T-helper 1 cell treated with Interleukin-12 subunit alpha and Interleukin-12 subunit beta and Interleukin-4 antibody, amounts not matched to agents 30 μg/mL and 1 μg/mL, for 36 hours (primary cell): ENCODE data around the gene SLC17A3.

ENCODE experiments used
- H3K27ac Mint-ChIP-seq: one replicate; pipeline ENCODE4 v1.8.0; 2021; ENCODE audit warnings: mild to moderate bottlenecking, mixed read lengths
- H3K27me3 Mint-ChIP-seq: one replicate; pipeline ENCODE4 v1.8.0; 2021; ENCODE audit warnings: low read depth, mixed read lengths
- H3K36me3 Mint-ChIP-seq: one replicate; pipeline ENCODE4 v1.8.0; 2021; ENCODE audit warnings: low read depth, mixed read lengths
- H3K4me1 Mint-ChIP-seq: one replicate; pipeline ENCODE4 v1.8.0; 2021; ENCODE audit warnings: low read depth, mixed read lengths
- H3K4me3 Mint-ChIP-seq: one replicate; pipeline ENCODE4 v1.8.0; 2021; ENCODE audit warnings: mild to moderate bottlenecking, moderate library complexity, mixed read lengths
- H3K9me3 Mint-ChIP-seq: one replicate; pipeline ENCODE4 v1.8.0; 2021; ENCODE audit warnings: mixed read lengths

SLC17A3 gene

GRCh38 chr6:25875926-25876602 is 2.0 kb upstream of the SLC17A3 start:
- no peak overlapping the region for H3K4me3 Mint-ChIP-seq
- H3K4me1 Mint-ChIP-seq, result peaks cover 28% of the 10 kb centered on the region
- H3K9me3 Mint-ChIP-seq, result no peaks in the 10 kb centered on the region
- no peaks in the 10 kb centered on the region for H3K36me3 Mint-ChIP-seq
- H3K27me3 Mint-ChIP-seq, result no peaks in the 10 kb centered on the region
- no peak overlapping the region for H3K27ac Mint-ChIP-seq

DNA sequence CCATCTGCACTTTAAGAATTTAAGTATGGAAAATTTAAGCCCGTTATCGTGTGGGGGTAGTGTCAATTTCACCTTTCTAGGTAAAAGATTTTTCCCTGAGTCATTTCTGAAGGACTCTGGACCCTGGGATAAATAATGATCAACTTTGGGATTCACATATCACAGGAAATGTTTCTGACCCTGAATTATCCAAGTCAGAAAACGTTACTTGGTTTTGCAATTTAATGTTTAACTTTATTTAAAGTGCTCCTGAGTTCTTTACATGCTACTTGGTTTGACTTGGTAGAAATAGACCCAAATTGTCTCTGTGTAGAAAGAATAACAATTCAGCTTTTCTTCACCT is 1.5 kb upstream of the SLC17A3 start:
- no peak overlapping the region for H3K27ac Mint-ChIP-seq
- H3K4me1 Mint-ChIP-seq, result peaks cover 28% of the 10 kb centered on the region
- no peaks in the 10 kb centered on the region for H3K27me3 Mint-ChIP-seq
- H3K36me3 Mint-ChIP-seq, result no peaks in the 10 kb centered on the region
- H3K9me3 Mint-ChIP-seq, result no peaks in the 10 kb centered on the region
- H3K4me3 Mint-ChIP-seq, result no peak overlapping the region

DNA sequence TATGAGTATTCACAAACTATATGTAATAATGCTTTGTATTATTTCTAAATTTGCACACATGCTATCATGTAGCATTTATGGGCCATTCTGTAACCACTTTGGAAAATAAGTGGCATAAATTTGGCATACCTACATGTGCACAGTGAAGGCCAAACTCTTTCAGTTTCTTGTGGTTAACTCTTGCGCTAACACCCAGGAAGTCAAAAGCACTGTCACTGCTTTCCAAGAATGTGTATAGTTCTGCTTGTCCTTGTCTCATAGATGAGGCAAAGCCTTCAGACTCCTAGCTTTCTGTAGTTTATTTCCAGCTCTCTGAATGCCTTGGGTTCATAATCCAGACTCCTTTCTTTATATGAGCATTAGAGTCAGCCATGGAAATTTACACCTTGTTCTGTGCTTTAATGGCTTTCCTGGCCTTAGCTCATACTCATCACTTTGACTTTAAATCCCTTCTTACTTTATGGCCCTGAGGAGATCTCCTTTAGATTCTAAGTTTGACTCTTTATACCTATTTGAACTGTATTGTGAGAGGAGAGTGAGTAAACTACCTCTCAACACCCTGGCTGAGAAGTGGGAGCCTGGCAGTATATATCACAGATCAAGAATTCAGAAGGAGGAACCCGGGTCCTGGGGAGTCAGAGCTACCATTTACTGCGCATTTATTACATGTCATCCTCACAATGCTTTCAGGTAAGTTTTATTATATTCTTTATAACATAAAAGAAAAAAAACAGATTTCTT is 949 bp upstream of the SLC17A3 start:
- no peaks in the 10 kb centered on the region for H3K27me3 Mint-ChIP-seq
- no peaks in the 10 kb centered on the region for H3K9me3 Mint-ChIP-seq
- H3K27ac Mint-ChIP-seq, result peak overlapping the region; percentile 57
- H3K4me3 Mint-ChIP-seq, result peak overlapping the region; percentile 63
- H3K36me3 Mint-ChIP-seq, result no peaks in the 10 kb centered on the region
- peaks cover 28% of the 10 kb centered on the region for H3K4me1 Mint-ChIP-seq

- Mint-ChIP-seq H3K4me3 (no peak overlapping the region), H3K36me3 (no peaks in the 10 kb centered on the region), H3K4me1 (peaks cover 28% of the 10 kb centered on the region)
Observed at GRCh38 chr6:25872814-25873213, 1.2 kb downstream of the SLC17A3 start.

GRCh38 chr6:25869840-25870239 is 4.2 kb downstream of the SLC17A3 start:
- Mint-ChIP-seq H3K36me3 (peaks cover 3% of the 10 kb centered on the region), H3K4me3 (no peak overlapping the region), H3K9me3 (peaks cover 5% of the 10 kb centered on the region), H3K27me3 (no peaks in the 10 kb centered on the region), H3K4me1 (peaks cover 35% of the 10 kb centered on the region), H3K27ac (no peak overlapping the region)

More at GRCh38 chr6:25872814-25873213, 1.2 kb downstream of the SLC17A3 start:
- Mint-ChIP-seq H3K27me3 (no peaks in the 10 kb centered on the region), H3K9me3 (no peaks in the 10 kb centered on the region), H3K27ac (no peak overlapping the region)

DNA sequence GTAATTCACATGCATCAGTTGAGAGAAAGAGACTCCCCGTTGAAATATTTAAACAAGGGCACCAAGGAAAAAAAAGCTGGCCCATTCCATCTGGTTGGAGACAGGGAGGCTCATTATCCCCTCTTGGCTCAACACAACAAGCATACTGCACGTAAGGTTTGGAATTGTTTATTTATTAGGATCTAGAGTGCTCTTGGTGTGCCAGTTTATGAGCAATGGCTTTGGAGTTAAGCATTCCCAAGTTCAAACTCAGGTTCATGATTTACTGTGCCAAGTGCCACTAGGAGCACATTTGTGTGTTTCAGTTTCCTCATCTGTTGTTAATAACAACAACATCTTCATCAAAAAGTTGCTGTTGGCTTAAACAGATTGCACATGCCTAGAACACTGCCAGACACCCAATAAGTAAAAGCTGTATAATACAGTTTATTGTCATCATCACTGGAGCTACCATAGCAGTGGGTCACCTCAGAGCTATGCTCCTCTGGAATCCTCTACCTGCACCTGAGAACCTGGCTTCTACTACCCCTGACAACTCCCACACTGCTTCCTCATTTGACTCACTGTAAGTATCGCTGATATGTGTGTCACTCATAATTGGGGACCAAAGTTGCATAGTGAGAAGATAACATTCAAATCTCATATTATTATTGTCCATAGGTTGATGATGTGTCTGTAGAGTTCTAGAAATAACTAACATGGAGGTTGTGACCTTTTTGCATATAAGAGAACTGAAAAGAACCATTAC is 5.4 kb downstream of the SLC17A3 start:
- peaks cover 12% of the 10 kb centered on the region for H3K36me3 Mint-ChIP-seq
- H3K4me1 Mint-ChIP-seq, result peaks cover 35% of the 10 kb centered on the region
- peaks cover 17% of the 10 kb centered on the region for H3K9me3 Mint-ChIP-seq
- no peak overlapping the region for H3K27ac Mint-ChIP-seq
- no peak overlapping the region for H3K4me3 Mint-ChIP-seq
- no peaks in the 10 kb centered on the region for H3K27me3 Mint-ChIP-seq

GRCh38 chr6:25866011-25866410 is 8.0 kb downstream of the SLC17A3 start:
- Mint-ChIP-seq H3K4me1 (peaks cover 24% of the 10 kb centered on the region), H3K27me3 (no peaks in the 10 kb centered on the region), H3K36me3 (peaks cover 12% of the 10 kb centered on the region), H3K4me3 (peak overlapping the region; percentile 35), H3K27ac (peak overlapping the region; percentile 67), H3K9me3 (peaks cover 18% of the 10 kb centered on the region)

DNA sequence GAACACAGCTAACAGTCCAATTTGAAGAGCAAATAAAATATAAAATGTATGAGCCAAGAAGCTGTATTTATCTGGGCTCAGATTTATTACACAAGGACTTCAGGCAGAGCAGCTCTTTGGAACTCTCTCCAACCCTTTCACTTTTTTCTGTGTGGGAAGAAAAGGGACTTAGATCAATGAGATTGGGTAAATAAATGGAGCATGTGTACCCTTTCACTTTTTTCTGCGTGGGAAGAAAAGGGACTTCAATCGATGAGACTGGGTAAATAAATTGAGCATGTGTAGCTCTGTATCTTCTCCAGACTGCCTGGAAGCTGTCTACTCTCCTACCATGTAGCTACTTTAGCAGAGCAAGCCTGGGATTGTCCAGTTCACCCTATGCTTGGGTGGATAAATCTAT is 10.7 kb downstream of the SLC17A3 start:
- Mint-ChIP-seq H3K4me3 (no peak overlapping the region), H3K4me1 (peaks cover 29% of the 10 kb centered on the region), H3K27me3 (peaks cover 4% of the 10 kb centered on the region), H3K9me3 (peaks cover 18% of the 10 kb centered on the region), H3K36me3 (peaks cover 12% of the 10 kb centered on the region), H3K27ac (no peak overlapping the region)

DNA sequence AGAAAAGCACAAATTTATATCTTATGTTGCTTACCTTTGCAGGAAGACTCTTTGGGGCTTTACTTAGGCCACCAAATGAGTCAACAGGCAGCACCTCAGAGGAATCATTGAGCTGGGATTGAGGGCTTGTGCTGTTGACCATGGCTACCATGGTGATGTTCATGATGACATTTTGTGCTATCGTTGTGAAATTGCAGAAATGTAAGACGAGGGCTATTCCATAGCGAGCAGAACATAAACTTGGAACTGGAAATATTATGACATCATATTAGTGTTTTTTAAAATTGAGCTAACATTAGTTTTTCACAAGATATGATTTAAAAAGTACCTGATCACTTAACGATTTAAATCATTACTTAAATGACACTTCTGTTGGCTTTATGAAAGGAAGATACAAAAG is 11.8 kb downstream of the SLC17A3 start:
- peaks cover 11% of the 10 kb centered on the region for H3K36me3 Mint-ChIP-seq
- H3K9me3 Mint-ChIP-seq, result peaks cover 18% of the 10 kb centered on the region
- no peak overlapping the region for H3K27ac Mint-ChIP-seq
- H3K4me1 Mint-ChIP-seq, result peaks cover 35% of the 10 kb centered on the region
- peaks cover 4% of the 10 kb centered on the region for H3K27me3 Mint-ChIP-seq
- H3K4me3 Mint-ChIP-seq, result no peak overlapping the region

DNA sequence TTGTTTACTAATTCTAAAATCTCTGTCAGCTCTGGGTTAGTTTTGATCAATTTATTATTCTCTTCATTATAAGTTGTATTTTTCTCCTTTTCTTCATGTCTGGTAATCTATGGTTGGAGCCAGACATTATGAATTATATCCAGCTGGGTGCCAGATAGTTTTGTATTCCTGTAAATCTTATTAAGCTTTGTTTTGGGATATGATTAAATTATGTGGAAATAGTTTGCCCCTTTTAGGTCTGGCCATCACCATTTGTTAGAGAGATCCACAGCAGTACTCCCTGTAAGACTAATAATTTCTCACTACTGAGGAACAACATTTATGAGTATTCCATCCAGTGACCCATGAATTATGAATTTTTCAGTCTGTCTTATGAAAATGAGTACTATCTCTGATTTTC is 21.3 kb downstream of the SLC17A3 start:
- Mint-ChIP-seq H3K4me3 (no peak overlapping the region), H3K27ac (no peak overlapping the region), H3K9me3 (no peaks in the 10 kb centered on the region), H3K36me3 (no peaks in the 10 kb centered on the region), H3K27me3 (peaks cover 3% of the 10 kb centered on the region), H3K4me1 (peaks cover 11% of the 10 kb centered on the region)

DNA sequence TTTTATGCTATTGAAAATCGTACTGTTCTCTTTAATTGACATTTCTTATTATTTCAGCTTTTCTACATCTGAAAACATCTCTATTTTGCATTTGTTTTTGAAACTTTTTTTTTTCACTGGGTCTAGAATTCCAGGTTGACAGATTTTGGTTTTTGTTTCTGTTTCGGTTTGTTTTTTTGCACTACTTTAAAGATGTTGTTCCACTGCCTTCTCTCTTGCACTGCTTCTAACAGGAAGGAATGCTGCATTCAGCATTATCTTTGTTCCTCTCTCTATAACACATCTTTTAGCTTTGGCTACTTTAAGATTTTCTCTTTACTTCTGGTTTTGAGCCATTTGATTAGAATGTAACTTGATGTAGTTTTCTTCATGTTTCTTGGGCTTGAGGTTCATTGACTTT is 22.1 kb downstream of the SLC17A3 start:
- Mint-ChIP-seq H3K36me3 (no peaks in the 10 kb centered on the region), H3K27ac (peak overlapping the region; percentile 55), H3K9me3 (no peaks in the 10 kb centered on the region), H3K4me3 (no peak overlapping the region), H3K27me3 (peaks cover 6% of the 10 kb centered on the region), H3K4me1 (peaks cover 9% of the 10 kb centered on the region)

DNA sequence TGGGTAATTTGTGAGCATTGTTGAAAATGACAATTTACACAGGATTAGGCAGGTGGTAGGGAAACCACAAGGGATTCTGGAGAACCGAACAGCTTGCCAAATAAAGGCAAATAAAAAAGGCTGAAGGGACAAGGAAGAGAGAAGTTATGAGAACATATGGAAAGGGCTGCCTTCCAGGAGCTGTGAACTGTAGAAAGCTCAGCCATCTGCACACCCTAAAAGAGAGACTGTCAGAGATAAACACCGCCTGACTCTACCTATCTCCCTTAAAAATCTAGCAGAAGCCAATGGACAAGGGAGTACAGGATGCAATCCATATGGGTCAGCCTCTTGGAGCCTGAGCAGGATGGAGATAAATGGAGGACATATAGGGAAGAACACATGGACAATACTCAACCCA is 29.5 kb downstream of the SLC17A3 start:
- H3K9me3 Mint-ChIP-seq, result peaks cover 3% of the 10 kb centered on the region
- no peaks in the 10 kb centered on the region for H3K4me1 Mint-ChIP-seq
- no peak overlapping the region for H3K27ac Mint-ChIP-seq
- H3K4me3 Mint-ChIP-seq, result no peak overlapping the region
- no peaks in the 10 kb centered on the region for H3K36me3 Mint-ChIP-seq
- H3K27me3 Mint-ChIP-seq, result peaks cover 8% of the 10 kb centered on the region

DNA sequence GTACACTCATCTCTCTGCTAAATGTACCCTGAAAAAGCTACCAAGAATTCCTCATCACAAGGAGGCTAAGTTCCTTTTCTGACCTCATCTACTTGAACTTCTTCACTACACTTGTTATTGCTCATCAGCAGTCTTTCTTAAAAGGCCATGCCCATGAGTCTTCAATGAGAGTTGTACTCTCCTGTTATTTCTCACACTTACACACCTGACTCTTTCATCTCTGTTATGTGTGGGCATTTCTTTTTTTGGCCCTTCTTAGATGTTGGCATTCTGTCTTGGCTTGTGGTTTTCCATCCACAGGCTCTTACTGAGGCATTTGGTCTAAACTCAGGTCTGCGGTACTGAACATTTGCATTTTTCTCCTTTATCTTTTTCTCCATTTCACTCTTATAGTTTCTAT is 31.5 kb downstream of the SLC17A3 start:
- Mint-ChIP-seq H3K27me3 (peaks cover 5% of the 10 kb centered on the region), H3K27ac (no peak overlapping the region), H3K9me3 (peaks cover 3% of the 10 kb centered on the region), H3K36me3 (no peaks in the 10 kb centered on the region), H3K4me3 (no peak overlapping the region), H3K4me1 (no peaks in the 10 kb centered on the region)

GRCh38 chr6:25835442-25836283 is 38.4 kb downstream of the SLC17A3 start:
- no peak overlapping the region for H3K4me3 Mint-ChIP-seq
- peaks cover 2% of the 10 kb centered on the region for H3K4me1 Mint-ChIP-seq
- peaks cover 4% of the 10 kb centered on the region for H3K27me3 Mint-ChIP-seq
- no peak overlapping the region for H3K27ac Mint-ChIP-seq
- peaks cover 2% of the 10 kb centered on the region for H3K9me3 Mint-ChIP-seq
- no peaks in the 10 kb centered on the region for H3K36me3 Mint-ChIP-seq
